Activated CD4-positive, alpha-beta T cell treated with anti-CD3 and anti-CD28 coated beads, Interleukin-10, Interleukin-2, amounts not matched to agents 100 ng/mL and 50 ng/mL, durations not matched to agents 16 hours and 8 hours (primary cell): ENCODE data around the gene TSPAN18.

Experiments
- DNase-seq: peaks from one replicate; pipeline ENCODE4 v3.0.0-alpha.2; 2020

TSPAN18 gene

GRCh38 chr11:44780940-44781631 lies 54.3 kb downstream of the TSPAN18 start:
- no peak for DNase-seq

- no peak for DNase-seq
Measured at GRCh38 chr11:44781655-44782054, 54.9 kb downstream of the TSPAN18 start.

- no peak for DNase-seq
Measured at GRCh38 chr11:44782478-44782877, 55.7 kb downstream of the TSPAN18 start.

- no peak for DNase-seq
Measured at GRCh38 chr11:44784436-44784760, 57.6 kb downstream of the TSPAN18 start.

- DNase-seq = no peak
Measured at GRCh38 chr11:44784851-44785250, 58.1 kb downstream of the TSPAN18 start.

- no peak for DNase-seq
Measured at GRCh38 chr11:44785856-44786607, 59.3 kb downstream of the TSPAN18 start.

- no peak for DNase-seq
Measured at GRCh38 chr11:44787070-44787469, 60.3 kb downstream of the TSPAN18 start.

- DNase-seq = no peak
Measured at GRCh38 chr11:44787981-44788380, 61.2 kb downstream of the TSPAN18 start.

- no peak for DNase-seq
Measured at GRCh38 chr11:44788536-44789261, 61.9 kb downstream of the TSPAN18 start.

GRCh38 chr11:44789496-44789895 lies 62.7 kb downstream of the TSPAN18 start:
- no peak for DNase-seq

GRCh38 chr11:44790211-44790610 lies 63.4 kb downstream of the TSPAN18 start:
- no peak for DNase-seq

- no peak for DNase-seq
Measured at GRCh38 chr11:44791316-44791925, 64.7 kb downstream of the TSPAN18 start.

GRCh38 chr11:44792171-44792570 lies 65.4 kb downstream of the TSPAN18 start:
- DNase-seq = no peak

- no peak for DNase-seq
Measured at GRCh38 chr11:44793350-44794090, 66.8 kb downstream of the TSPAN18 start.

- DNase-seq = no peak
Measured at GRCh38 chr11:44795803-44796535, 69.2 kb downstream of the TSPAN18 start.

GRCh38 chr11:44797051-44797450 lies 70.3 kb downstream of the TSPAN18 start:
- no peak for DNase-seq

GRCh38 chr11:44797886-44798606 lies 71.3 kb downstream of the TSPAN18 start:
- DNase-seq = no peak

GRCh38 chr11:44798607-44798972 lies 71.8 kb downstream of the TSPAN18 start:
- DNase-seq = no peak

GRCh38 chr11:44799012-44799411 lies 72.2 kb downstream of the TSPAN18 start:
- no peak for DNase-seq

- no peak for DNase-seq
Measured at GRCh38 chr11:44802347-44802746, 75.6 kb downstream of the TSPAN18 start.

GRCh38 chr11:44803009-44803408 lies 76.2 kb downstream of the TSPAN18 start:
- no peak for DNase-seq
